Activated T-cell treated with anti-CD3 and anti-CD28 coated beads for 48 hours (primary cell): ENCODE measurements around the gene EIF2AK2.

Experiments
- DNase-seq: peaks from one replicate; pipeline ENCODE4 v3.0.0-alpha.2; 2020; ENCODE audit warnings: low read depth

Gene EIF2AK2

GRCh38 chr2:37168217-37168981, 11.6 kb upstream of the EIF2AK2 start:
- DNase-seq, result no peak

- DNase-seq, result no peak
Measured at GRCh38 chr2:37167636-37168180, 10.9 kb upstream of the EIF2AK2 start.

- DNase-seq, result no peak
Measured at GRCh38 chr2:37164757-37165156, 8.0 kb upstream of the EIF2AK2 start.

- DNase-seq, result peak; percentile 24
Measured at GRCh38 chr2:37156071-37156856, 516 bp downstream of the EIF2AK2 start.

DNA sequence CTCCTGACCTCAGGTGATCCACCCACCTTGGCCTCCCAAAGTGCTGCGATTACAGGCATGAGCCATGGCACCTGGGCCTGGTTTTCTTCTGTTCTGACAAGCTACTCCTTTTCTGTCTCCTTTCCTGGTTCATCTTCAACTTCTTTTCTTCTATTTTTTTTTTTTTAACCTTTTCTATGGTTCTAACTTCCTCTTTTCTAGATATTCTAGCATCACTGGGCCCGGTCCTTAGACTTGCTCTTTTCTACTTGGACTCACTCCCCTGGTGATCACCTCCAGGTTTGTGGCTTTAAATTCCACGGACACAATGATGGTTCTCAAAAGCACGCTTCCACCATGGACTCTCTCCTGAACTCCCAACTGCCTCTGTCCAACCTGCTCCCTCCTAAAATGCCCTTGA, 2.0 kb downstream of the EIF2AK2 start:
- no peak for DNase-seq

DNA sequence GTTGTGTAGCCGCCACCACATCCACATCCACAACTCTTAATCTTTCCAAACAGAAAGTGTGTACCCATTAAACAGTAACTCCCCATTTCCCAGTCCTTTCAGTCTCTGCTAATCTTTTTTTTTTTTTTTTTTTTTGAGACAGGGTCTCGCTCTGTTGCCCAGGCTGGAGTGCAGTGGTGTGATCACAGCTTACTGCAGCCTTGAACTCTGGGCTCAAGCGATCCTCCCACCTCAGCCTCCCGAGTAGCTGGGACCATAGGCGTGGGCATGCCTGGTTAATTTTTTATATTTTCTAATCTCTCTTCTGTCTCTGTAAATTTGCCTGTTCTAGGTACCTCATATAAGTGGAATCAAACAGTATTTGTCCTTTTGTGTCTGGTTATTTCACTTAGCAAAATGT, 3.6 kb downstream of the EIF2AK2 start:
- DNase-seq, result no peak

DNA sequence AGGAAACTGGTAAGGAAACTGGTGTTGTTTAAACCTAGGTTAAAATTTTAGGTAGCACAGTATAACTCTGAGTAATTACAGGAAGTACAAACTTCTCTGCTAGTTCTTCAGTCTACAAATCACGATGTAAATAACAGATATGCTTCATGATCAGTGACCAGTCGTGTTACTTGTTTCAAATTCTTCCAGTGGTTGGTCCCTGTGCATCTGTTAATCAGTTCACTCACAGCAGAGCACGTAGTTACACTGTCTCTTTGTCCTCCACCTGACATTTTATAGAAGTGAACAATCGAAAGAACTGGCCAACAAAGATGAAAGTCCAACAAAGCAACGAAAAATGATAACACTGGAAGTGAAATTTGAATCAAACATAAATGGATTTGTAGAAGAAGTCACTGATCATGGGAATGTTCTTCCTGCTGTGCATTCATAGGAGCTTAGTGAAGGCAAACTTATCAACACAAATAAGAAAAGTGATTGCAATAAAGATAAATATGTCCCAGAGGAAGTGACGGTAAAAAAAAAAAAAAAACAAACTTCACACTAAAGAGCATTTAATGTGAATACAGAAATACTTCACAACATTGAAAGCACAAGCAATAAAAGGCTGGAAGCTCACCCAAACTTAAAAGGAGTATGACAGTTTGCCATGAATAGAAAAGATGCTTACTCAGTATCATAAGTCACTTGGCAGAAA, 7.0 kb downstream of the EIF2AK2 start:
- no peak for DNase-seq

DNA sequence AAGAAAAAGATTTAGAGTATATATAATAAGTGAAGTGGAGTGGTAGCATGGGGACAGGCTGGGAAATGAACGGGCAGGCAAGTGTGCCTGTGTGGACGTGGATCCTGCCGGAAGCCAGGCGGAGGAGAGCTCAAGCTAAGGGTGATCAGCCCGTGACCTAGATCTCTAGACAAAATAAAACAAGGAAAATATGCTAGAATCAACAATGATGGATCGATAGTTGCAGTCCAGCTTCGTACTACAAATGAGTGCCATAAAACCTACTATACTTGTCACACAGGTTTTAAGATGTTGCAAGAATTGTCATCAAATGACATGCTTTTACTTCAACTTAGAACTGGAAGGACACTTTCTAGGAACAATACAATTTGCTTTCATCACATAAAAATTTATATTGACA, 8.5 kb downstream of the EIF2AK2 start:
- DNase-seq, result no peak

GRCh38 chr2:37146062-37146461, 10.7 kb downstream of the EIF2AK2 start:
- DNase-seq, result no peak

DNA sequence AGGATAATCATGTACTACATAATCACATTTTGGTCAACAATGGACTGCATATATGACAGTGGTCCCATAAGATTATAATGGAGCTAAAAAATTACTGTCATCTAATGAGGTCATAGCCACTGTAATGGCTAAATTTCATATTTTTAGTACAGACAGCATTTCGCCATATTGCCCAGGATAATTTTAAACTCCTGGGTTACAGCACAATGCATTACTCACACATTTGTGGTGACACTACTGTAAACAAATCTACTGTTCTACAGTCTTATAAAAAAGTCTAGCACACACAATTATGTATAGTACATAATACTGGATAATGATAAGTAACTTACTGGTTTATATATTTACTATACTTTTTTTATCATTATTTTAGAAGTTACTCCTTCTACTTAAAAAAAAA, 12.8 kb downstream of the EIF2AK2 start:
- no peak for DNase-seq

- DNase-seq, result no peak
Measured at GRCh38 chr2:37142546-37142945, 14.2 kb downstream of the EIF2AK2 start.

DNA sequence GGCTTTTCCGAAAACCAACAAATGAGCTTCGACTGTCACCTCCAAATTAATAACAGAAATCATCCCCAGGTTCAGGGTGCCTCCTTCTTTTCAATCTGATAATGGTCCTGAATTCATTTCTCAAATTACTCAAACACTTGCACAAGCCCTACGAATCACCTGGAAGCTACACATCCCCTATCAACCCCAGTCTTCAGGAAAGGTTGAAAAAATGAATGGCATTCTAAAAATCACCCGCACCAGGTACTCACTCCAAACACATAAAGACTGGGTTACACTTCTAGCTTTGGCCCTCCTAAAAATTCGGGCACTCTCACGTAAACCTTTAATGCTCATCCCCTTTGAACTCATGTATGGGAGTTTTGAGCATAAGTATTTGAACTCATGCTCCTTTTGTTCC, 23.9 kb downstream of the EIF2AK2 start:
- no peak for DNase-seq

DNA sequence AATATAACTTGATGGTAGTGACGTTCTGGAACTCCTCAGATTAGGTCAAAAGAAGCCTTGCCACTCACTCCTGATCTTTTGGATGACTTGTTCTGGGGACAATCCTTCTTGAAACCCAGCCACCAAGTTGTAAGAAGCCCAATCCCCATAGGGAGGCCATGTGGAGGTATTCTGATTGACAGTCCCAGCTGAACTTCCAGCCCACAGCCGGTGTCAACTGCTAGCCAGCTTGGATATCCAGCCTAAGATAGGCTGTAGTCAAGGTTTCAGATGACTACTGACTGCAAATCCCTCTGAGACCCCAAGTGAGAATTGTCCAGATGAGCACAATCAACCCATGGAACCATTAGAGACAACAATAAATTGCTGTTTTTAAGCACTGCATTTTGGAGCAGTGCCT, 31.4 kb downstream of the EIF2AK2 start:
- DNase-seq, result no peak

DNA sequence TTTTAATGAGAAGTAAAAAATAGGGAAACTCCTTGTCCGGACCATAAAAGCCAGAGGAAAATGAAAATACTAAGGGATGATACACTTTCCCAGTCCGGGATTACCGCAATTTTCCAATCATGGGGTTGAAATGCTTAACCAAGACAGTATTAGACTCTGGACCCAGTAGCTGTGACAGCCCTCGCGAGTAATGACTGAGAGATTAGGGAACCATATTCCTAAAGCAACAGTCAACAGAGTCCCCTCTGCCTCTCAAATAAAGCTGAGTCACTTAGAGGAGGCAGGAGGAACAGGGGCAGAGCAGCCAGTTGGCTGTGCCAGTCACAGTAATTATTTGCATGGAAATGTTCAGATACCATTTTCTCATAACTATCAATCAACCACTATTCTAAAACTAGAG, 37.6 kb downstream of the EIF2AK2 start:
- no peak for DNase-seq

DNA sequence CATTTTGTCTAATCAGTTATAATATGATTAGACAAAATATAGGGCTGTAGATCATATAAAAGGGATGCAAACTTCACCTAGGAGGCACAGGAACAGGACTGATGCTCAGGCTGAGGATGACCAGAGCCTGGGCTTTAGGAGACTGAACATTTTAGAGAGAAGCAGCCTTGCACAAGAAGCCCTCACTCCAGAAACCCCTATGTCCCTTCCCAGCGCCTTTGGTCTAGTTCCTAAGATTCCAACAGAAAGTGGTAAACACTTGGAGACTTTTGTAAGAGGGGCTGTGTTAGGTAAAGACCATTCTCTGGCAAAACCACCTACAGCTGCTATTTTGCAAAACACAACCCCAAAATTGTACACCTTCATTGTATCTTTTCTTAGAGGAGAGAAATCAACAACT, 39.2 kb downstream of the EIF2AK2 start:
- DNase-seq, result no peak

- no peak for DNase-seq
Measured at GRCh38 chr2:37111958-37112357, 44.8 kb downstream of the EIF2AK2 start.

GRCh38 chr2:37110306-37111212, 46.2 kb downstream of the EIF2AK2 start:
- no peak for DNase-seq

- DNase-seq, result no peak
Measured at GRCh38 chr2:37109523-37109922, 47.3 kb downstream of the EIF2AK2 start.

GRCh38 chr2:37105150-37105549, 51.6 kb downstream of the EIF2AK2 start:
- DNase-seq, result no peak

DNA sequence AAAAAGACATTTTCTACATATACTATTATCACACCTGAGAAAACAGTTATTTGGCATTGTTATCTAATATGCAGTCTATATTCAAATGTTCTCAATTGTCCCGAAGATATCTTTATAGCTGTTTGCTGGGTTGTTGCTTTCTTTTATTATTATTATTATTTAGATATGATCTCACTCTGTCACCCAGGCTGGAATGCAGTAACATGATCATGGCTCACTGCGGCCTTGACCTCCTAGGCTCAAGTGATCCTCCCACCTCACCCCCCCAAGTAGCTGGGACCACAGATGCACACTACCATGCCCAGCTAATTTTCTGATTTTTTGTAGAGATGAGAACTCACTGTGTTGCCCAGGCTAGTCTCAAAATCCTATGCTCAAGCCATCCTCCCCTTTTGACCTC, 52.6 kb downstream of the EIF2AK2 start:
- DNase-seq, result no peak

DNA sequence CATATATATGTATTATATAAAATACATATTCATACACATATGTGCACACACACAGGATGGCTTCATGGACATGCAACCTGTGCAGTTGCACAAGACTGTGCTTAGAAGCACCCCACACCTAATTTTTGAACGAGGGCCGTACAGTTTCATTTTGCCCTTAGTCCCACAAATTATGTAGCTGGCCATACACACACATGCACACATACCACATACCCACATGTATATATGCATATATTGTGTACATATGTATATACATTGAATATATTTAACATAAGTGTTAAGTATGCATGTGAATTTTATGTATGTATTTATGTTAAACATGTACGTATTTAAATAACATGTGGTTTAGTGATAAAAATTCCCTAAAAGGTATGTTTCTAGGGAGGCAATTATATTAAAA, 54.2 kb downstream of the EIF2AK2 start:
- no peak for DNase-seq

DNA sequence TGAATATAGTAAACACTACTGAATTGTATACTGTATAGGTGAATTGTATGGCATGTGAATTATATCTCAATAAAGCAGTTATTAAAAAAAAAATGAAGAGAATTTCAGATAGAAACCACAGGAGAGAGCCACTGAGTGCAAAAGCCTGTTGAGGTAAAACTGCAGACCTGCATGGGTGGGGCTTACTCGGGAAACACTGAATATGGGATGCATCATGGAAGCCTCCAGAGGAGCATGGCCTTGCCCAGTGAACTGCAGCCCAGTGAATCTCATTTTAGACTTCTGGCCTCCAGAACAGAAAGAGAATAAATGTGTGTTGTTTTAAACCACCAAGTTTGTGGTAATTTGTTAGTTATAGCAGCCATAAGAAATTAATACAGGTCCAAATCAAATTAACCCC, 56.7 kb downstream of the EIF2AK2 start:
- DNase-seq, result no peak
